Esophagus muscularis mucosa (tissue), 3 donors: ENCODE data around the gene AASDH.

Experiments used
- POLR2A ChIP-seq: fragments of 450-650 bp; IDR thresholded peaks from one replicate; pipeline ENCODE4 v1.6.1; 2017; ENCODE audit warnings: antibody characterized with exemption, moderate library complexity, mild to moderate bottlenecking, low read depth
- TF ChIP-seq, protein P1 (sequence below), 3 experiments: fragments of 200-600 bp in 2 of 3; fragments of 450-650 bp in 1 of 3; sonication (generic) in 2 of 3; IDR thresholded peaks; one replicate each; pipeline ENCODE4 v1.5.1; 2017 to 2019; ENCODE audit warnings: antibody characterized with exemption in 3 of 3, mild to moderate bottlenecking in 2 of 3, moderate library complexity in 1 of 3

DNA sequence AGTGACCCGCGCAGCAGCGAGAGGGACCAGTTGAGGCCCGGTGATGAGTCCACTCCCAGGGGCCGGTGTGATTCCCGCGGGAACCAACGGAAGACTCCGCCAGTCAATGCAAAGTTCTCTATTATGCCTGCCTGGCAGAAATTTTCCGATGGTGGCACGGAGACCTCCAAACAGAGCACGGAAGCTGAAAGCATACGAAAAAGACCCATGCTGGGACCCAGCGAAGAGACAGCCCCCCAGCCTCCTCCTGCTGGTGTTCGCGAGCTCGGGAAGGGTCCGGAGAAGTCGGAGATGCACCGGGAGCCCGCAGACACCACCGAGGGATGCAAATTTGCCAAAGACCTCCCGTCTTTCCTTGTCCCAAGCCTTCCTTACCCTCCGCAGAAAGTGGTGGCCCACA, 71.7 kb downstream of the AASDH start:
- TF ChIP-seq, protein P1, sequence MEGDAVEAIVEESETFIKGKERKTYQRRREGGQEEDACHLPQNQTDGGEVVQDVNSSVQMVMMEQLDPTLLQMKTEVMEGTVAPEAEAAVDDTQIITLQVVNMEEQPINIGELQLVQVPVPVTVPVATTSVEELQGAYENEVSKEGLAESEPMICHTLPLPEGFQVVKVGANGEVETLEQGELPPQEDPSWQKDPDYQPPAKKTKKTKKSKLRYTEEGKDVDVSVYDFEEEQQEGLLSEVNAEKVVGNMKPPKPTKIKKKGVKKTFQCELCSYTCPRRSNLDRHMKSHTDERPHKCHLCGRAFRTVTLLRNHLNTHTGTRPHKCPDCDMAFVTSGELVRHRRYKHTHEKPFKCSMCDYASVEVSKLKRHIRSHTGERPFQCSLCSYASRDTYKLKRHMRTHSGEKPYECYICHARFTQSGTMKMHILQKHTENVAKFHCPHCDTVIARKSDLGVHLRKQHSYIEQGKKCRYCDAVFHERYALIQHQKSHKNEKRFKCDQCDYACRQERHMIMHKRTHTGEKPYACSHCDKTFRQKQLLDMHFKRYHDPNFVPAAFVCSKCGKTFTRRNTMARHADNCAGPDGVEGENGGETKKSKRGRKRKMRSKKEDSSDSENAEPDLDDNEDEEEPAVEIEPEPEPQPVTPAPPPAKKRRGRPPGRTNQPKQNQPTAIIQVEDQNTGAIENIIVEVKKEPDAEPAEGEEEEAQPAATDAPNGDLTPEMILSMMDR (IDR thresholded peaks at IDR 0.05) = no peak
- no peak for TF ChIP-seq POLR2A
